ENCODE results near the gene THSD4. TPM values are rescaled to one million over a fixed set of nuclear protein-coding genes. Genes with fewer than 3 reads are reported as not detected.

Gene THSD4
- total RNA-seq, 1 experiment from 2014 or later: 36.3 TPM

- no peaks in the 10 kb centered on the region for H3K9me3 Mint-ChIP-seq (ENCODE audit: unreplicated experiment)
- H3K4me1 Mint-ChIP-seq (ENCODE audit: insufficient read depth, unreplicated experiment): peaks cover 6% of the 10 kb centered on the region
- intact Hi-C loops (cut with micrococcal nuclease): loop anchor here (1.0 to 10.0 kb wide), 11 partner anchors 21 to 909 kb away; partner anchors contain the start of genes LRRC49, THAP10 and THSD4
- POLR2A ChIA-PET: interaction anchor here (0.5 to 0.6 kb wide), 3 partner anchors 355 to 1703 kb away, joined by 3 read pairs; partner anchors contain the start of gene TLE3
- peak; percentile 77 for DNase-seq (ENCODE audit: unreplicated experiment)
- H3K27me3 Mint-ChIP-seq (ENCODE audit: insufficient read depth, unreplicated experiment): no peaks in the 10 kb centered on the region
- no peak overlapping the region for H3K4me3 Mint-ChIP-seq (ENCODE audit: unreplicated experiment)
- CTCF ChIA-PET: interaction anchor here (0.6 to 9.1 kb wide), 55 partner anchors 9 to 1118 kb away, joined by 3 to 149 read pairs (median 4); partner anchors contain the start of gene NR2E3
- no peak overlapping the region for H3K27ac Mint-ChIP-seq (ENCODE audit: low read depth, unreplicated experiment)
- TF ChIP-seq CTCF (IDR thresholded peaks at IDR 0.05; ENCODE audit: unreplicated experiment): peak; percentile 93
- H3K36me3 Mint-ChIP-seq (ENCODE audit: insufficient read depth, unreplicated experiment): no peaks in the 10 kb centered on the region
- BruUV-seq (replicated peaks): no TSS peak
These were observed 685.8 kb downstream of the THSD4 start for GRCh38 chr15:71800835-71801745.

- Mint-ChIP-seq H3K27ac (ENCODE audit: low read depth, unreplicated experiment) (no peak overlapping the region), H3K27me3 (ENCODE audit: insufficient read depth, unreplicated experiment) (no peaks in the 10 kb centered on the region), H3K4me1 (ENCODE audit: insufficient read depth, unreplicated experiment) (peaks cover 6% of the 10 kb centered on the region), H3K36me3 (ENCODE audit: insufficient read depth, unreplicated experiment) (no peaks in the 10 kb centered on the region), H3K4me3 (ENCODE audit: unreplicated experiment) (no peak overlapping the region), H3K9me3 (ENCODE audit: unreplicated experiment) (no peaks in the 10 kb centered on the region)
- DNase-seq (ENCODE audit: unreplicated experiment): no peak
- POLR2A ChIA-PET: interaction anchor here (0.9 kb wide), 1 partner anchor 22 kb away, joined by 3 read pairs; no protein-coding TSS in a partner anchor
- no TSS peak for BruUV-seq (replicated peaks)
- CTCF ChIA-PET: interaction anchor here (0.6 to 9.1 kb wide), 37 partner anchors 8 to 991 kb away, joined by 3 to 149 read pairs (median 4); partner anchors contain the start of gene NR2E3
- intact Hi-C loops (cut with micrococcal nuclease): loop anchor here (1.0 to 10.0 kb wide), 11 partner anchors 22 to 910 kb away; partner anchors contain the start of genes LRRC49, THAP10 and THSD4
- TF ChIP-seq CTCF (IDR thresholded peaks at IDR 0.05; ENCODE audit: unreplicated experiment): no peak
These were observed 686.8 kb downstream of the THSD4 start for GRCh38 chr15:71801935-71802655.

GRCh38 chr15:71802770-71803169 is 687.5 kb downstream of the THSD4 start:
- no peaks in the 10 kb centered on the region for H3K27me3 Mint-ChIP-seq (ENCODE audit: insufficient read depth, unreplicated experiment)
- CTCF ChIA-PET: interaction anchor here (0.5 to 9.1 kb wide), 10 partner anchors 12 to 354 kb away, joined by 3 to 149 read pairs (median 4); no protein-coding TSS in a partner anchor
- H3K36me3 Mint-ChIP-seq (ENCODE audit: insufficient read depth, unreplicated experiment): no peaks in the 10 kb centered on the region
- H3K4me1 Mint-ChIP-seq (ENCODE audit: insufficient read depth, unreplicated experiment): peaks cover 6% of the 10 kb centered on the region
- intact Hi-C loops (cut with micrococcal nuclease): loop anchor here (5.0 to 10.0 kb wide), 5 partner anchors 150 to 910 kb away; partner anchors contain the start of genes LRRC49, THAP10 and THSD4
- POLR2A ChIA-PET: interaction anchor here (0.9 kb wide), 1 partner anchor 22 kb away, joined by 3 read pairs; no protein-coding TSS in a partner anchor
- peak; percentile 18 for TF ChIP-seq CTCF (IDR thresholded peaks at IDR 0.05; ENCODE audit: unreplicated experiment)
- DNase-seq (ENCODE audit: unreplicated experiment): no peak
- H3K9me3 Mint-ChIP-seq (ENCODE audit: unreplicated experiment): no peaks in the 10 kb centered on the region
- no peak overlapping the region for H3K4me3 Mint-ChIP-seq (ENCODE audit: unreplicated experiment)
- H3K27ac Mint-ChIP-seq (ENCODE audit: low read depth, unreplicated experiment): no peak overlapping the region
- no TSS peak for BruUV-seq (replicated peaks)

All from MCF 10A (cell line).